ENCODE data around the gene TCP10L.
"Not testable (repeated sequence)": the region's sequence is repeated elsewhere in the genome, so short reads cannot be mapped to it uniquely, and the experiment has no call there.

The TCP10L gene

DNA sequence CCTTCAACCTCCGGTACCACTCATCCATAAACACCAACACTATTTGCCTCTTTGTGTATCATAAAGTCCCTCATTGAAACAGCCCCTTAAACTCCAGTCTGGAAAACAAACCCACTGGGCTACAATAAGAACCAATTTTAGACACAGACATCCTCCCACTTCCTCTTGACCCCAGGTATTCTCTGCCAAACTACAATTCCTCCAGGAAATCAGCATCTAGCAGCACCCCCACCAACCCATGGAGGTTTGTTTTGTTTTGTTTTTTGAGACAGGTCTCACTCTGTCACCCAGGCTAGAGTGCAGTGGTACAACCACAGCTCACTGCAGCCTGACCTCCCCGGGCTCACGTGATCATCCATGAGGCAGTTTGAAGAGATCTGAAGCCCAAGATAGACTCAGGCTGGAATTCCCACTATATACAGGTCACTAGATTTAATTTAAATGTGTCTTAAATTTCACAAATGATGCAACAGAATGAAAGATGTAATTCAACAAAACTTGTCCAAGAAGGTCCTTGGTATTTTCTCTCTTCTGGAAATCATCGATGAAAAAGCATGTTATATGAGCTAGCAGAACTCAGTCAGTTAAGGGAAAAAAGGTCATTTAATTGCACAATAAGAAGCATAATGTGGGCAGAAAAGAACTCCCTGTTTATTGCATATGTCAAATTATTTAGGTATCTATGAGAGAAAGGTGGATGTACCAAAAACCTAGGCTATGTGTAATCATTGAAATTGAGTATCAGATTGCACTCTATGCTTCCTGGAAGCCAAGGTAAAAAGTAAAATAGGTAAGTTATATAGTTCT lies 30.3 kb downstream of the TCP10L start:
- no peak for DNase-seq (ENCODE audit: low read depth in 2 of 2)

DNA sequence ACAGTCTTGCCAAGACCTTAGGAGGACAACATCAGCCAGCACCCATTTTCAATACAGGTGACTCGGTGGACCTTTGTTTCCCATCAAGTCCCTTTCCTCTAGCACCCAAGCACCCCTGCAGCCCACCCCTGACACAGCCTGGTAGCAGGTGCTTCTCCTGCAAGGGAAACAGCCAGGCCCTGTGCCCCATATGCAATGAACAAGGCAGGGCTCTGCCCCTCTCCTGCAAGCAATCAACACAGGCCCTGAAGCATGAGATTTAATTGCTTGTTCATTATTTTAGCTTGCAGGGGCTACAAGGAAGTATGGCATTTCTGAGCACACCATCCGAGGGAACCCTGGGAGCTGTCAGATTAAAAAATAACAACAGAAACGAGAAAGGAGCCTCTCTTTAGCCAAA lies 35.4 kb downstream of the TCP10L start:
- DNase-seq (ENCODE audit: low read depth in 2 of 2): no peak

DNA sequence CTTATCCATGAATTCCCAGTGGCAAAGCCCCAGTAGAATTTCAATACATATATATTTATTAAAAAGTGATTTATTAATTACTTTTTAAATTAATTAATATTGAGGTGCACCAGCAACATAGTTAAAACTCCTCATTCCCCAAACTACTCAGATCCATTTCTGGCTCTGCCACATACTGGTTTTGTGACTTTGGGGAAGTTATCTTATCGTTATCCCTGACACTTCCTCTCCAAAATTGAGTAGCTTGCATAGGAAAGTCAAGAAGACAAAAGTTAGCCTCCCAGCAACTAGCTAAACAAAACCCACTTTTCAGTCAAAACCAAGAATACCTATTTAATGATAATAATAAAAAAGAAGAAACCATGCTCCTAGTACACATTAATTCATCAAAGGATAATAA lies 35.9 kb downstream of the TCP10L start:
- no peak for DNase-seq (ENCODE audit: low read depth in 2 of 2)

DNA sequence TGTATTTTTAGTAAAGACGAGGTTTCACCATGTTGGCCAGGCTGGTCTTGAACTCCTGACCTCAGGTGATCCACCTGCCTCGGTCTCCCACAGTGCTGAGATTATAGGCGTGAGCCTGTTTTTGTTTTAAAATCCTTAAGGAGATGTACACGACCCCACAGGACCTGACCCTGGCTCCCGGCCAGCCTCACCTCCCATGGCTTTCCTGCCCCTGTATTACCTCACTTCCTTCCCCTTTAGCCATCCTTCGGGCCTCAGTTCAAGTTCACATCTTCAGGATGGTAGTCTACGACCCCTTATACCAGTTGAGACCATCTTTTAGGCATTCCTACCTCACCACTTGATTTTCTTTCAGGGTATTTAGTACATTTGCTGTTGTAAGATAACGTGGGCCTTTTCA lies 36.3 kb downstream of the TCP10L start:
- DNase-seq (ENCODE audit: low read depth in 2 of 2): no peak

DNA sequence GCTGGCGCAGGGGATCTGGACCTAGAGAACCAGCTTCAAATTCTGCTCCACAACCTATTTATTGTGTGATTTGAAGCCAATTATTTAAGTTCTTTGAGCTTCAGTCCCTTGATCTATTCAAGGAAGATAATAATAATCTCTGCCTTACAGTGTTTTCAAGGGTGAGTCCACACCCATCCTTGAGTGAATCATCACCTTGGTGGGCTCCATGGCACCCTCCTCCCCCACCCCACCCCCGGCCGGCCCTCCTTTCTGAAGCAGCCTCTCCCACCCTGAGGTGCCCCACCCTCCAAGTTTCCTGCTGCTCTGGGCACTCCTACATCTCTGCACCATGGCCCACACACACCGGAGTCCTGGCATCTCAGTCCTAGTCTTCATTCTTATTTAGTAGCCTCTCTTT lies 38.3 kb downstream of the TCP10L start:
- no peak for DNase-seq (ENCODE audit: low read depth in 2 of 2)

DNA sequence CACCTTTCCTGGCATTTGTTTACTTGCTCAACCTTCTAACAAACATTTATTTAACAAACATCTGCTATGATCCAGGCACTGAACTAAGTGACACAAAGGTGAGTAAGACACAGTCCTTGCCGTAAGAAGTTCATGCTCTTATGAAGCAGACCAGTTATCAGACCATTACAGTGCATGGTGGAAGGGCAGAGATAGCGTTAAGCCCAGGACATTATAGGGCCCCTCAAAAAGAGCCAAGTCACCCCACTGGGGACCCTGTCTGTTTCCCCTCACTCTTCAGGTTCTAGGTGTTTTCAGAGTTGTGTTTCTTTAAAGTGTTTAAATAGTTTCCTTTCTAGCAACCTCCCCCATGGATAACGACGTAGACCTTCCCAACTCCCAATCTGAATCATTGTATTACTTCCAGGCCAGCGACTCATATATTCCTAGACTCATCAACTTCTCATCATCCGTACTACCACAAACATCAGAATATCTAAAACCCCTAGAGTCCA lies 39.3 kb downstream of the TCP10L start:
- no peak for DNase-seq (ENCODE audit: low read depth in 2 of 2)

DNA sequence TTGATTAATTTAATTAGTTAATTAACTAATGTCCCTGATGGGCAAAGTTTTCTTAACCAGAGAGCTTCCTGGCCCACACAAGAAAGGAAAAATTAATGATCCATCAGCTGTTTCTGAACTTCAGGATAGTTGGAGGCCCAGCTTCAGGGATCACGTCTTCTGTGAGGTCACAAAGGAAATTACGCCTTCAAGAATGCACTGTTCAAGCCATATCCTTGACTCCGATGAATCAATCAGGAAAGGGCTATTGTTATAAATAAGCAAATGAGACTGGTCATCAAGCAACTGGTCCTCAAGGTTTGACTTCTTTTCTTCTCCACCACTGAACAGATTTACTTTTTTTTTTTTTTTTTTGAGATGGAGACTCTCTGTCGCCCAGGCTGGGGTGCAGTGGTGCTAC lies 40.6 kb downstream of the TCP10L start:
- no peak for DNase-seq (ENCODE audit: low read depth in 2 of 2)

DNA sequence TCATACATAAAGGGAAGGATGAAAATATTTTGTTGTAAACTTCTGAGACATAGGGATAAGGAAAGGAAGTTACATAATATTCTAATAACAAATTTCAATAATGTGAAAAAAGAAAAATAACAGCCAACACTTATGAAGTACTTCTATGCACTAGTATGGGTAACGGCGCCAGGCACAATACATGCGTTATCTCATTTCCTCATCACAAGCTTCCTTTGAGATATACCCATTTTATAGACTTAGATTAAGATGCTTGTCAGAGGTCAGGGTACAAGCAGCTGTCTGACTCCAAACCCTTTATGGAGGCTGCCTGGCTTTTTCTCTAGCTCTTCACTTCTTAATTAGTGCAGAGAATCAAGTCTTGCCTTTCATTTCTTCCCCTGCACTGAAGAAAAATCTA lies 41.3 kb downstream of the TCP10L start:
- no peak for DNase-seq (ENCODE audit: low read depth in 2 of 2)

DNA sequence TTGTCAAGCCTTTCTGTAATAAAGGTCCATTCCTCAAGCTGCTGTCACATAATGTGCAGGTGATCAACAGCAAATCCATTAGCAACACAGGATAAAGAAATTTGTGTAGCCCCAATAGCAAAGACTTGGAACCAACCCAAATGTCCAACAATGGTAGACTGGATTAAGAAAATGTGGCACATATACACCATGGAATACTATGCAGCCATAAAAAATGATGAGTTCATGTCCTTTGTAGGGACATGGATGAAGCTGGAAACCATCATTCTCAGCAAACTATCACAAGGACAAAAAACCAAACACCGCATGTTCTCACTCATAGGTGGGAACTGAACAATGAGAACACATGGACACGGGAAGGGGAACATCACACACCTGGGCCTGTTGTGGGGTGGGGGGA lies 42.3 kb downstream of the TCP10L start:
- DNase-seq (ENCODE audit: low read depth in 2 of 2): not testable (repeated sequence)

DNA sequence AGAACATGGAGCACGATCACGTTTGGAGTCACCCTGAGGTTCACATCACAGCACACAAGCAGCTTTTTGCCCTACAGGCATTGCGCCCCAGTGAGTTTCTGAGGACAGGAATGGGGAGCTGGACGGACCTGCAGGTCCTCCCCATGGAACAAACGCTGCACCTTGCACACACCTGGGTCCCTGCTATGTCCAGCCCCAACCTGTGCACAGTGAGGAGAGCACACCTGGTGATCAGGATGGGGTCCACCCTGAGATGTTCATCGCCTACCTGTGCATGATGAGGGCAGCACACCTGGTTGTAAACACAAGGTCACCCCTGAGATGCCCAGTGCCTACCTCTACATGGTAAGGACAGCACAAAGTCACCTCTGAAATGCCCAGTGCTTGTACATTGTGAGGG lies 45.9 kb downstream of the TCP10L start:
- no peak for DNase-seq (ENCODE audit: low read depth in 2 of 2)

DNA sequence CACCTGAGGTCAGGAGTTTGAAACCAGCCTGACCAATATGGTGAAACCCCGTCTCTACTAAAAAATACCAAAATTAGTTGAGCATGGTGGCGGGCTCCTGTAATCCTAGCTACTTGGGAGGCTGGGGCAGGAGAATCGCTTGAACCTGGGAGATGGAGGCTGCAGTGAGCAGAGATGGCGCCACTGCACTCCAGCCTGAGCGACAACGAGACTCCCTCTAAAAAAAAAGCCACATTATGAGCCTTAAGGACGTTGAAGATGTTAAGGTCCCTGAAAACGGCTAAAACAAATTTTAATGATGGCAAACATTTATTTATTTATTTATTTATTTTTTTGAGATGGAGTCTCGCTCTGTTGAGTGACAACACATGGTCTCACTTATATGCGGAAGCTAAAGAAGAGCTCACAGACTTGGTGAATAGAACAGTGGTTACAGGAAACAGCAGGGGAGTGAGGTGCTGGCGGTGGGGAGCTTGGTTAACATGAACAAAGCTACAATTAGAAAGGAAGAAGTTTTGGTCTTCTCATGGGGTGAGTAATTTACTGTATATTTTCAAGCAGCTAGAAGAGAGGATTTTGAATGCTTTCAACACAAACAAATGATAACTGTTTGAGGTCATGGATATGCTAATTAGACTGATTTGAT lies 47.1 kb downstream of the TCP10L start:
- DNase-seq (ENCODE audit: low read depth in 2 of 2): no peak

DNA sequence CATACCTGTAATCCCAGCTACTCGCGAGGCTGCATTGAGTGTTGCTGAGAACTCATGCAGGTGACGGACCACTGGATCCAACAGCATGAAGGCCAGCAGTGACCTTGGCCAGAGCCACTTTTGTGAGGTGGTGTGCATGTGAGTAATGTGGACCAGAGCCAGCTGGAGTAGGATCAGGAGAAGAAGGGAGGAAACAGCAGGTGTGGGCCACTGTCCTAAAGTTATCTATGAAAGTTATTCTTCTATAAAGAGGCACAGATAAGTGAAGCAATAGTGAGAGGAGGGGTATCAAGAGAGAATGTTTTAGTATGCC lies 47.8 kb downstream of the TCP10L start:
- no peak for DNase-seq (ENCODE audit: low read depth in 2 of 2)

DNA sequence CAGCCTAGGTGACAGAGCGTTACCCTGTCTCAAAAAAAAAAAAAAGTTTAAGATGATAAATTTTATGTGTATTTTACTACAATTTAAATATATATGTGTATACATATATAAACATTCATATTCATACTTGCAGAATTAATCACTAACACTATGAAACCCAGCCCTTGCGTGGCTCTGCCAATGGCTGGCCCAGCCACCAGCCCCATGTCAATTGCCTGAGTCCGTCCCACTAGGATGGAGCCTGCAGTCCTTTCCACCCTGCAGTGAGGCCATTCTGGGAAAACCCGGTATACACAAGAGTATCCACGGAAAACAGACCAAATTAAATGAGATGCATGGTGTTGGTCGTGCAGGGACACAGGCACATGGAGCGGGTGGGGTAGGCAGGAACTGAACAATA lies 49.7 kb downstream of the TCP10L start:
- no peak for DNase-seq (ENCODE audit: low read depth in 2 of 2)

DNA sequence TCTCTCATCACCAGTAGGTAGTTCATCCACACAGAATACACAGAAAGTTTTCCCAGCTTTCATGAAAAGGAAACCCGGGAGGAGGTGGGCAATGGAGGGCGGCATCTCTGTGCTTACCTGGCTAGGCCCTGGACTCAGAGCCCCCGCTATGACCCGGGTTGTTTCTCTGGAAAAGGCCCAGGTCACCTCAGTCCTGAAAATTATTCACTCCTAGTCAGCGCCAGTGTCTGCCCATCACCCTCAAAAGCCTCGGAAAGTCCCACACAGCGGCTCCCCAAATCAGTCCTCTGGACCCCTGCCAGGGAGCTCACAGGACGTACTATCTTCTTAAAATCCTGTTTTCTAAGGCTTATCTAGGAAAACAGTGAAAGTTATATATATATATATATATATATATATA lies 51.2 kb downstream of the TCP10L start:
- no peak for DNase-seq (ENCODE audit: low read depth in 2 of 2)

DNA sequence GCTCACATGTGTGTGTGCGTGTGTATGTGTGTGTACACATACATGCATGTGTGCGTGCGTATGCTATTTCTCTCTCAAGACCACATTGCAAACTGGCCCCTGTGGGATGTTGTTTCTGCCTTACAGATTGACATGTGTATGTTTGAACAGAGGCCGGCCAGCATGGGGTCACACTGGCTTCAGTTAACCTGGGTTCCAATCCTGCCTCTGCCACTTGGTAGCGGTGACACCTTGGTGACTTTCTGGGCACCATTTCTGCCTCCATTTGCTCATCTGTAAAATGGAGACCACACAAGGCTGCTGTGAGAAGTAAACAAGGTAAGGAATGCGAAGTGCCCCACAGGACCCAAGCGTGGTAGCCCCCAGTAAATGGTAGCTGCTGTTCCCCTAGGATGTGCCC lies 51.7 kb downstream of the TCP10L start:
- DNase-seq (ENCODE audit: low read depth in 2 of 2): no peak

DNA sequence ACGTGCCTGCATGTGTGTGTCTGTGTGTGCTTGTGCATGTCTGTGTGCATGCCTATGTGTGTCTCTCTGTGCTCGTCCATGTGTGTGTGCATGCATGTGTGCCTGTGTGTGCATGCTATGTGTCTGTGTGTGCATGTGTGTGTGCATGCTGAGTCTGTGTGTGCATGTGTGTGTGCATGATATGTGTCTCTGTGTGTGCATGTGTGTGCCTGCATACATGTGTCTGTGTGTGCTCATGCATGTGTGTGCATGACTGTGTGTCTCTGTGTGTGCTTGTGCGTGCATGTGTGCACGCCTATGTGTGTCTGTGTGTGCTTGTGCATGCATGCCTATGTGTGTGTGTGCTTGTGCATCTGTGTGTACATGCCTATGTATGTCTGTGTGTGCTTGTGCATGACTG lies 52.3 kb downstream of the TCP10L start:
- DNase-seq (ENCODE audit: low read depth in 2 of 2): no peak

DNA sequence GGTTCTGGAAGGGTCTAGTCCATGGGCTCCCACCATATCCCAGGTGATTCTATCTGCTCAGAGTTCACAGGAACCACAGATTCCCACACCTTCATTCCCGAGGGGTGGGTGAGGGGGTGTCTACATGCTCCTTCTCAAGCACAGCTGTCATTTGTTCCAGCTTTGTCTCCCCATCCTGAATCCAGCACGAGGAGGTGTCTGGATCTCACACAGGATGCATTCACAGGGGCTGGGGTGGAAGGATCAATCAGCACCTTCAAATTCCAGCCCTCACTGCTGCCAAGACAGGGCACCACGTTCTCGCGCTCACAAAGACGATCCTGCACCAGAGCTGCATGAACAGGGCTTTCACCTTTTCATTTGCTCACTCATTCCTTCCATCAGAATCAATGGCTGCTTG lies 52.7 kb downstream of the TCP10L start:
- no peak for DNase-seq (ENCODE audit: low read depth in 2 of 2)

DNA sequence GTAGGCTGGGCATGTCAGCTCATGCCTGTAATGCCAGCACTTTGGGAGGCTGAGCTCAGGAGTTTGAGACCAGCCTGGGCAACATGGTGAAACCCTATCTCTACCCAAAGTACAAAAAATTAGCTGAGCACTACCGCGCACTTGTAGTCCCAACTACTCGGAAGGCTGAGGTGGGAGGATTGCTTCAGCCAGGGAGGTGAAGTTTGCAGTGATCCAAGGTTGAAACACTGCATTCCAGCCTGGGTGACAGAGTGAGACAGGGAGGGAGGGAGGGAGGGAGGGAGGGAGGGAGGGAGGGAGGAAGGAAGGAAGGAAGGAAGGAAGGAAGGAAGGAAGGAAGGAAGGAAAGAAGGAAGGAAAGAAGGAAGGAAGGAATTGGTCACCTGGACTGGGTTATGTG lies 53.8 kb downstream of the TCP10L start:
- DNase-seq (ENCODE audit: low read depth in 2 of 2): not testable (repeated sequence)

DNA sequence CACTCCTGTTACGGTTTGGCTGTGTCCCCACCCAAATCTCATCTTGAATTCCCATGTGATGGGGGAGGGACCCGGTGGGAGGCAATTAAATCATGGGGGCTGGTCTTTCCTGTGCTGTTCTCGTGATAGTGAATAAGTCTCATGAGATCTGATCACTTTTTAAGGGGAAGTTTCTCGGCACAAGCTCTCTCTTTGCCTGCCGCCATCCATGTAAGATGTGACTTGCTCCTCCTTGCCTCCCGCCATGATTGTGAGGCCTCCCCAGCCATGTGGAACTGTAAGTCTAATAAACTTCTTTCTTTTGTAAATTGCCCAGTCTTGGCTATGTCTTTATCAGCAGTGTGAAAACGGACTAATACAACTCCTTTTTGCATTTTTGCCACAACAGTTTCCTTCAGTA lies 54.5 kb downstream of the TCP10L start:
- not testable (repeated sequence) for DNase-seq (ENCODE audit: low read depth in 2 of 2)

DNA sequence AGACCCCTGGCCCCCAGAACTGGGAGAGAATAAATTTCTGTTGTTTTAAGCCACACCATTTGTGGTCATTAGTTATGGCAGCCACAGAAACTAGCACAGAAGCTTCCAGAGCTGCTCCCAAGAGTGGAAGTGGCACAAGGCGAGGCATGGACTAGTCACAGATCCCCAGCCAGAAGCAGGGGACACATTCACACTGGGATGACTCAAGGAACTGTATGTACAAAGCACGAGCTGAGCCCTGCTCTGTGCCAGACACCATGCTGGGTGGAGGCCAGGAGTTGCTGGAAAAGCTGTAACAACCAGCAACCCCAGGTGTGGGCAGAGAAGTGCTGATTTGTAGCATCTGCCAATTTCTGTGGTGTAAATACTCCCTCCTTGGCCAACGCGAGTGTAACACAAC lies 55.6 kb downstream of the TCP10L start:
- no peak for DNase-seq (ENCODE audit: low read depth in 2 of 2)

DNA sequence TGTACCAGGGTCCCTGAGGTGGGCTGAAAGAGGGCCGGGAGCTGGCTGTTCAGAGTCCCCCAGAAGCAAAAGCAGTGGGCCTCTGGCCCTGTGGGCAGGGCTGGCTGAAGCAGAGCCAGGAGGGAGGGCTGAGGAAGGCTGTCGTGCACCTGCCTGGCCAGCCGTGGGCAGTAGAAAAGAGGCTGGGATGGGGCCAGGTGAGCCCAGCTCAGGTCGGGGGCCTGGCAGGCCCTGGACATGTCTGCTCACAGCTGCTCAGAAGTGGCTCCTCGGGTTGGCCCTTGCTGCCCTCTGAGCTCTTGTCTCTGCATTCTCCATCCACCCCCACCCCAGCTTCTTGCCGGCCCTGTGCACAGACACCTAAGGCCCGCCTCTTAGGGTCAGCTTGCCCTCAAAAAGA lies 60.0 kb downstream of the TCP10L start:
- no peak for DNase-seq (ENCODE audit: low read depth in 2 of 2)

DNA sequence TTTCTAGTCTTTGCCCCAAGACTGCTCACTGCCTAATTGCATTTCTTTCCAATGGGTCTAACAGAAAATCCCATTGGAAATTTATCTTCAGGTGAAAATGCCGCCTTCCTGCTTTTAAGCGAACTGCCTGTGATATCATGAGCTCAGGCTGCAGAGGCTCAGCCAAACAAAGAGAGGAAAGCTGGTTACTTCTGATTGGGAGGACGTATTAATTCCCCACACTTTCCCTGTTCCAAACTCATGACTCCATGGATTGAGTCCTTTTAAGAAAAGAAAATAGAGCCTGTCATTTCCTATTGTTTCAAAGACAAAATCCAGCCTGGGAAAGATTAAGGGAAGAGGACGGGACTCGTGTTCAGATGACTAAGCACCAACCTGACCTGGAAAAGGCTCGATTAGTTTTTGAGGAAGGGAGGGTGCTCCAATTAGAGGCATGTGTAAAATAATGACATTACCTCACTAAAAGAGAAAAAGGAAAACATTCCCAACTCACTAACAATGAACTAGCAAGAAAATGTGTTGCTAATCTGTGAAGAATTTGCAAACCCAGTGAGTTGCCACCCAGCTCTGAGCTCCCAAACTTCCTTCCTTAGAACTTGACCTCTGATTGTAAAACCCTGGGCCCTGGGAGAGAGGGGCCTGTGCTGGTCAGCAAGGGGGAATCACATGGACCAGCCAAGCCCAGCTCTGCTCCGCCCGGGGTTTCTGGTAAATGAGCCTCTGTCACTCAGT lies 61.2 kb downstream of the TCP10L start:
- DNase-seq (ENCODE audit: low read depth in 2 of 2): no peak

All from stimulated activated CD4-positive, alpha-beta T cell treated with anti-CD3 and anti-CD28 coated beads, Interleukin-1b, Interleukin-23, amount 100 ng/mL, for 4 hours (primary cell).